Thyroid gland (tissue), 4 donors: Measurements from ENCODE around the gene BRD3OS.

ENCODE experiments used
- POLR2A ChIP-seq, 2 donors: fragments of 450-650 bp; IDR thresholded peaks; one replicate each; pipeline ENCODE4 v1.6.1; 2017; ENCODE audit warnings: antibody characterized with exemption in 2 of 2, mild to moderate bottlenecking in 2 of 2, moderate library complexity in 1 of 2
- TF ChIP-seq, protein P1 (sequence below), 6 experiments: fragments of 200-600 bp in 3 of 6; fragments of 450-650 bp in 3 of 6; sonication (generic) in 3 of 6; IDR thresholded peaks; one replicate each; pipeline ENCODE4 v1.5.1; 2016 to 2019; ENCODE audit warnings: antibody characterized with exemption in 6 of 6, mild to moderate bottlenecking in 2 of 6, inconsistent platforms in 1 of 6, moderate library complexity in 1 of 6

DNA sequence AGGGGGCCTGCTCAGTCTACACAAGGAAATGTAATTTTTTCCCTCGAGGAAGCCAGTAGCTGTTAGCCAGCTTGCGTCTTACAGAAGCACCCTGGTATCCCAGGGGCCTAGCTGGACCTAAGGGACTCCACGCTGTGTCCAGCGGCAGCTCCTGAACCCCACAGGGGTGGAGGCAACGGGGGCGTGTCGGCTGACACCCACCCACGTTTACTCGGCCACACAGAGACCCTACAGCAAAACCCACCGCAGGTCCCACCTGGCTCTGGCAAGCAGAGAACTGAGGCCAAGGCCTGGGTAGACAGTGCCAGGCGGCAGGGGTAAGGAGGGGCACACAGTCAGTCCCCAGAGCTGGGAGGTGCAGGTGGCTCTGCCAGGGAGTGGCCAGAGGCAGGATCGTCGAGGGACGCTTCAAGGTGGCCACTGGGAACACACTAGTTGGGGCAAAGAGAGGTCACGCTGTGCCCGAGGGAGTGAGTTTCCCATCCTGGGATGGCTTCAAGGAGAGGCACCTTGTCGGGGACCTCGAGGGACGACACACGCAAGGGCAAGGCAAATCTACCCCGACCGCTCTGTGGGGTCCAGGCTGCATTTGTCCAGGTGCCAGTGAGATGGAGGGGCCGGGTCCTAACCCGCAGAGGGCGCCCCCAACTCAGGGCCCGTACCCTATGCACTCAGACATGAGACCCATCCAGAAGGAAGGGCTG is 20.7 kb downstream of the BRD3OS start:
- TF ChIP-seq, protein P1, sequence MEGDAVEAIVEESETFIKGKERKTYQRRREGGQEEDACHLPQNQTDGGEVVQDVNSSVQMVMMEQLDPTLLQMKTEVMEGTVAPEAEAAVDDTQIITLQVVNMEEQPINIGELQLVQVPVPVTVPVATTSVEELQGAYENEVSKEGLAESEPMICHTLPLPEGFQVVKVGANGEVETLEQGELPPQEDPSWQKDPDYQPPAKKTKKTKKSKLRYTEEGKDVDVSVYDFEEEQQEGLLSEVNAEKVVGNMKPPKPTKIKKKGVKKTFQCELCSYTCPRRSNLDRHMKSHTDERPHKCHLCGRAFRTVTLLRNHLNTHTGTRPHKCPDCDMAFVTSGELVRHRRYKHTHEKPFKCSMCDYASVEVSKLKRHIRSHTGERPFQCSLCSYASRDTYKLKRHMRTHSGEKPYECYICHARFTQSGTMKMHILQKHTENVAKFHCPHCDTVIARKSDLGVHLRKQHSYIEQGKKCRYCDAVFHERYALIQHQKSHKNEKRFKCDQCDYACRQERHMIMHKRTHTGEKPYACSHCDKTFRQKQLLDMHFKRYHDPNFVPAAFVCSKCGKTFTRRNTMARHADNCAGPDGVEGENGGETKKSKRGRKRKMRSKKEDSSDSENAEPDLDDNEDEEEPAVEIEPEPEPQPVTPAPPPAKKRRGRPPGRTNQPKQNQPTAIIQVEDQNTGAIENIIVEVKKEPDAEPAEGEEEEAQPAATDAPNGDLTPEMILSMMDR (IDR thresholded peaks at IDR 0.05), result no peak
- TF ChIP-seq POLR2A (IDR thresholded peaks at IDR 0.05), result no peak
